GM21717 (cell line): ENCODE measurements around the gene SGMS1.
A peak's percentile ranks its signal among the peaks of the same experiment; 100 is the strongest.
"Not testable (repeated sequence)": the region's sequence is repeated elsewhere in the genome, so short reads cannot be mapped to it uniquely, and the experiment has no call there.

ENCODE experiments used
- ATAC-seq: cut with Tn5 transposase; IDR thresholded peaks from one replicate; pipeline ENCODE4 v1.9.1; 2021; ENCODE audit warnings: mild to moderate bottlenecking, moderate library complexity; ENCODE audit not compliant: unreplicated experiment

The SGMS1 gene

DNA sequence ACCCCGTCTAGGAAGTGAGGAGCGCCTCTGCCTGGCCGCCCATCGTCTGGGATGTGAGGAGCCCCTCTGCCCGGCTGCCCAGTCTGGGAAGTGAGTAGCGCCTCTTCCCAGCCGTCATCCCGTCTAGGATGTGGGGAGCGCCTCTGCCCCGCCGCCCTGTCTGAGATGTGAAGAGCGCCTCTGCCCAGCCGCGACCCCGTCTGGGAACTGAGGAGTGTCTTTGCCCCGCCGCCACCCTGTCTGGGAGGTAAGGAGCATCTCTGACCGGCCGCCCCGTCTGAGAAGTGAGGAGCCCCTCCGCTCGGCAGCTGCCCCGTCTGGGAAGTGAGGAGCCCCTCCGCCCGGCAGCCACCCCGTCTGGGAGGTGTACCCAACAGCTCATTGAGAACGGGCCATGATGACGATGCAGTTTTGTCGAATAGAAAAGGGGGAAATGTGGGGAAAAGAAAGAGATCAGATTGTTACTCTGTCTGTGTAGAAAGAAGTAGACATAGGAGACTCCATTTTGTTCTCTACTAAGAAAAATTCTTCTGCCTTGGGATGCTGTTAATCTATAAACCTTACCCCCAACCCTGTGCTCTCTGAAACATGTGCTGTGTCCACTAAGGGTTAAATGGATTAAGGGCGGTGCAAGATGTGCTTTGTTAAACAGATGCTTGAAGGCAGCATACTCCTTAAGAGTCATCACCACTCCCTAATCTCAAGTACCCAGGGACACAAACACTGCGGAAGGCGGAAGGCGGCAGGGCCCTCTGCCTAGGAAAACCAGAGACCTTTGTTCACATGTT is 267.9 kb downstream of the SGMS1 start:
- not testable (repeated sequence) for ATAC-seq

GRCh38 chr10:50351483-50352146 is 272.1 kb downstream of the SGMS1 start:
- no peak for ATAC-seq

GRCh38 chr10:50350366-50350765 is 273.4 kb downstream of the SGMS1 start:
- no peak for ATAC-seq

DNA sequence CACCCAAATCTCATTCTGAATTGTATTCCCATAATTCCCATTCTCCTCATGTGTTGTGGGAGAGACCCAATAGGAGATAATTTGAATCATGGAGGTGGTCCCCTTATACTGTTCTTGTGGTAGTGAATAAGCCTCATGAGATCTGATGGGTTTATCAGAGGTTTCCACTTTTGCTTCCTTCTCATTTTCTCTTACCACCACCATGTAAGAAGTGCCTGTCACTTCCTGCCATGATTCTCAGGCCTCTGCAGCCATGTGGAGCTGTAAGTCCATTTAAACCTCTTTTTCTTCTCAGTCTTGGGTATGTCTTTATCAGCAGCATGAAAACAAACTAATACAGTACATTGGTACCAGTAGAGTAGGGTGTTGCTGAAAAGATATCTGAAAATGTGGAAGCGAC is 274.2 kb downstream of the SGMS1 start:
- ATAC-seq, result no peak

- ATAC-seq, result peak; percentile 85
These were observed 276.4 kb downstream of the SGMS1 start for GRCh38 chr10:50347394-50347802.

GRCh38 chr10:50346942-50347341 is 276.8 kb downstream of the SGMS1 start:
- ATAC-seq, result peak; percentile 8

GRCh38 chr10:50345545-50345944 is 278.2 kb downstream of the SGMS1 start:
- ATAC-seq, result no peak

GRCh38 chr10:50343702-50344331 is 279.9 kb downstream of the SGMS1 start:
- ATAC-seq, result no peak

- ATAC-seq, result no peak
These were observed 281.8 kb downstream of the SGMS1 start for GRCh38 chr10:50341987-50342386.

DNA sequence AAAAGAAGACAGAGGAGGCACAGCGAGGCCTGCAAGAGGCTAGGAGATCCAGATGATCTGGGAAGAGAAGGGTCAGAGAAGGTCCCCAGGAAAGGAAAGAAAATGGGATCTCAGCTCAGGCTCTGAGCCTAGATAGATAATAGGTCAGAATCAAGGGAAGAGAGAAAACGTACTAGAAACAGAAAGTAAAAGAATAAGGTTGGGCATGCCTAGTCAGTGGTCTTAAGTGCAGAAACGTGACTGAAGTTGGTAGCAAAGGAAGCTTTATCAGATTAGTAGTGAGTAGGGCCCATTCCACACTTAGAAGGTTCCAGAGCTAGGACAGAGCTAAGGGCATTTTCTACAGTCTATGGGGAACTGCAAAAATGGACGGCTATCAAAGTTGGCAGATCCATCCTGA is 287.6 kb downstream of the SGMS1 start:
- ATAC-seq, result no peak

GRCh38 chr10:50335397-50335796 is 288.4 kb downstream of the SGMS1 start:
- no peak for ATAC-seq

DNA sequence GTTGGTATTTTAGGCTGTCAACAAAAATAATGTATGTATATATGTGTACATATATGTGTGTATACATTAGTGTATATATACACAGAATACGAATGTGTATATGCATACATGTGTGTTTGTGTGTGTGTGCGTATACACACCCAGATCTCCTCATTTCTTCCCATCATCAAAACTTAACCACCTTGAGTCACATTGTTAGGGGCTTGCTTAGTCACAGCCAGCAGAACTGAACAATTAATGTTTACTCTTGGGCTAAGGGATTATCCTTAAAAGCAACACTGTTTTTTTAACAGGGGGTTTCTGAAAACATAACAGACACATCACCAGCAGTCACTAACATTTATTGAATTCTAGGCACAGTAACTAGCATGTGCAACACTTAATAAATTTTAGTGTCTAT is 289.5 kb downstream of the SGMS1 start:
- no peak for ATAC-seq

DNA sequence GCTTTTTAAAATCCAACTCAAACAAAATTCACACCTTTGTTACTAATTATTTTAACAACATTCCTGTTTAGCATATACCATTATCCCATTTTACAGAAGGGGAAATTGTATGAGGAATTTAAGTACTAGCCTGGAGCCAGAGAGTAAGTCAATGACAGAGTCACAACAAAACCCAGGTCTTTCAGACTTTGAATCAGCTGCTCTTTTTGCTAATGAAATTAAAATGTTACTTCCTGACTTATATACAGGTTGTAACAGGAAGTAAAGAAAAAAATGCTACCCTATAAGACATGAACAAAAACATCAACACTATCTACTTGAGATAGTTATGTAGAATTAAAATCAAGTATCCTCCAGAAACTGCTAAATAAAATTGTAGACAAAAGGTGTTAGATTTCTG is 289.9 kb downstream of the SGMS1 start:
- no peak for ATAC-seq

GRCh38 chr10:50332108-50332842 is 291.5 kb downstream of the SGMS1 start:
- ATAC-seq, result no peak

GRCh38 chr10:50331486-50331885 is 292.3 kb downstream of the SGMS1 start:
- no peak for ATAC-seq

DNA sequence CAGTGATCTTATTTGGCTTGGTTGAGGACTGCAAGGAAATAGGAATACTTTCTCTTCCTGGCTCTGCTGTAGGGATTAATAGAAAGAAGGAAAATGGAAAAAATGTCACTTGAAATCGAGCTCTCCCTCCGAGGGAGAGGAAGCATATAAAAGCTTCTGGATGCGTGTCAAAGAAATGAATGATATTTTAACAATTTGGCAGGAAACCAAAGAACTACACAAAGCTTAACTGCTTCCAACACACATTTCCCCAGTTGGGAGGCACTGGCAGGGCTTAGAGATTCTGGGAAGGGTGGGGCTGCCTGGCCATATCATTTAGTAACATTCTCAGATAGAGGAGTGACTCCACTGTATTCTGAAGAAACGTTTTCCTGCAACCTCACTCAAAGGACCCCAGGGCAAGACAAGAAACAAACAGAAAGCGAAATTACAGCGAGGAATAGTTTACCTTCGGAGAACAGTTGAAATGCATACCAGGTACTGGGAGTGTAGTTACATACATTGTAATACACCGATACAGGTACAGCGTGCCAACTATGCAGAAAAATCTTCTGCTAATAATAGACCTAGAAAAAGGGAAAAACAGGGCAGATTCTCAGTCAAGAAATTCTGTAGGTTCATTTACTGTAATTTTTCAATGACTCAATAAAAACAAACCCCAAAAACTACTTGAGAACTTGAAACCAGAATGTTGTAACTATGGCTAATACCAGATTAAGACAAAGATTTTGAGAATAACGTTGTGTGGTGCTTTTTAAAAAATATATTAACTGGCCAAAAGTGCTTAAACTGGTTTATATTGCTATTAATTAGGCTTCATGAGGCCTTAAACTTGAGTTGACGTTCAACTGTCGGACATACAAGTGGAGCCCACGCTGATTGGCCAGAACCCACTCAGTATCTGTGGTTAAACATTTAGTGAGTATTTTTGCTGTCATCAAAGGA is 296.7 kb downstream of the SGMS1 start:
- ATAC-seq, result no peak

GRCh38 chr10:50326172-50326555 is 297.6 kb downstream of the SGMS1 start:
- ATAC-seq, result no peak

- peak; percentile 87 for ATAC-seq
These were observed 298.1 kb downstream of the SGMS1 start for GRCh38 chr10:50325449-50326171.

GRCh38 chr10:50324680-50325393 is 298.9 kb downstream of the SGMS1 start:
- ATAC-seq, result no peak
